Measurements from ENCODE around the gene ATP8B4.

DNA sequence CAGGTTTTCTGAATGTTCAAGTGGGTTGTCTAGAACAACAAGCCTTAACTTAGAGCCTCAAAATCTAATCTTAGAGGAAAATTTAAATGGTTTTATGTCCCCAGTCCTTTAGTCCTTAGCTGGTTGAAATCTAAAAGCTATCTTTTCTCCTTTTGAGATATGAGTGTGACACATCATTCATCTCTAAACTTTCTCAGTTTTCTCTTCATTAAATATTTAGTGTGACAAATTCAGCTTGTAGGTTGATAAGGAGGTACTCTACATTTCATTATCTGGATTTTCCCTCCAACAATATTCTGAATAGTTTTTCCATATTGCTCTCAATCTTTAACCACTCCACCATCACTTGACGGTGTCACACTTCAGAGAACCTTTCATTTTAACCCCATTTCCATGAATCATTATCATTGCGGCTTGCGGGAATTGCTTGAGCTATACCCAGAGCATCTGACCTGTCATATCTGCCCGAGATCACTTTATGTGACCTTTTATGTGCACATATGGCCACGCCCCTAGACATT, 16.1 kb upstream of the ATP8B4 start:
- TF ChIP-seq EZH2 (IDR thresholded peaks at IDR 0.05; ENCODE audit: insufficient read depth, poor library complexity, severe bottlenecking) (no peak), EZH2phosphoT487 (IDR thresholded peaks at IDR 0.05; ENCODE audit: insufficient read depth, low read depth) (no peak)

All from GM23248 (cell line).